KOPT-K1 (cell line): Measurements from ENCODE around the gene CDC42BPA.
"Not testable (repeated sequence)": the region's sequence is repeated elsewhere in the genome, so short reads cannot be mapped to it uniquely, and the experiment has no call there.

ENCODE experiments used
- H3K27ac ChIP-seq: fragments of 200-600 bp; sonication (generic); 2 replicates; pipeline ENCODE4 v1.5.1; 2016; ENCODE audit warnings: antibody characterized with exemption, mild to moderate bottlenecking, low read depth, low read length; ENCODE audit not compliant: poor library complexity, severe bottlenecking
- H3K36me3 ChIP-seq: fragments of 200-600 bp; sonication (generic); 2 replicates; pipeline ENCODE4 v1.5.1; 2017; ENCODE audit warnings: antibody characterized with exemption, mild to moderate bottlenecking, low read length, moderate library complexity; ENCODE audit not compliant: insufficient read depth
- H3K9me3 ChIP-seq: fragments of 200-600 bp; sonication (generic); 2 replicates; pipeline ENCODE4 v1.5.1; 2017; ENCODE audit warnings: antibody characterized with exemption, low read length, mild to moderate bottlenecking; ENCODE audit not compliant: insufficient read depth, poor library complexity, severe bottlenecking

The CDC42BPA gene

DNA sequence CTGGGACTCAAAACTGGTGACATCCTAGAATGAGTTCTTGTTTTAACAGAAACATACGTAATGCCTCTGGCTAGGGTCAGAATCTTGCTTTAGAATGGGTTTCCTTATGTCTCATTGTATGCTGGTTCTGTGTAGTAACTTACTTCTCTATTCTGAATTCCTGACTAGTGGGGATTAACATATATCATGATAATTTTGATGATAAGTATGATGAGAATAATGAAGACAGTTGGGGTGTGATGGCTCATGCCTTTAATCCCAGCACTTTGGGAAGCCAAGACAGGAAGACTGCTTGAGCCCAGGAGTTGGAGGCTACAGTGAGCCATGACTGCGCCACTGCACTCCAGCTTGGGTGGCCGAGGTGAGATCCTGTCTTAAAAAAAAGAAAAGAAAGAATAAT is 31.7 kb upstream of the CDC42BPA start:
- H3K36me3 ChIP-seq = no peaks in the 10 kb centered on the region
- H3K9me3 ChIP-seq = no peaks in the 10 kb centered on the region
- H3K27ac ChIP-seq = no peak overlapping the region

DNA sequence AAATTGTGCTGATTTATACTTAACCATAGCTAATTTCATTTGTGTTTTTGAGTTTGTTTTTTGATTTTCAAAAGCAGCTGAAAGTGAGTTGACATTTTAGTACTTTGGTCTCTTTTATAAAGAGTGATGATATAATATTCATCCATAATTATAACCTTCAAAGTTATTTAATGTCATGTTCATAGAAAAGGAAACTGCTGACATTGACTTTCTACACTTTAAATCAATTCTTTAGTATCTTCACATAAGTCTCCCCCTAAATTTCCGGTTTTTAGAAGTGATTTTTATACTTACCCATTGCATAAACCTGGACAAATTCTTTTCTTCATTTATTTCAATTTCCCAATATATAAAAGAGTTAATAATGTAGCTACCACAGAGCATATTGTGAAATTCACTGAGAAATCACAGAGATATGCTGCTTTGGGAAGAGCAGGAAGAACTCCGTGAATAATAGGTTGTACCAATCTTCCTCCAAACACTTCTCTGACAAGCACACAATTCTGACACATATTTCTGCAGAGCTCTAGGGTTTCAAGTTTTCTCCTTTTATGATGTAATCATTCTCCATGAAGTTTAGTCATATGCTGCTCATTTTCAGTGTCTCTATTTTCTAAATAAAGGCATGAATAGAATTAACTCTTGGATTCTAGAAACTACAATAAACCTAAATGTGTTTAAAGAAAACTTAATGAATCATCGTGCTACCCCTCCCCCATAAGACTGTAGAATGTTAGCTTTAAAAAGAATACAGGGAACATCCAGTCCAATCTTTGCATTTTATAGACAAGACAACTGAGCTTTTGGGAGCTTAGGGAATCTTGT is 25.6 kb upstream of the CDC42BPA start:
- Histone ChIP-seq H3K36me3 (no peaks in the 10 kb centered on the region), H3K9me3 (no peaks in the 10 kb centered on the region), H3K27ac (no peak overlapping the region)

DNA sequence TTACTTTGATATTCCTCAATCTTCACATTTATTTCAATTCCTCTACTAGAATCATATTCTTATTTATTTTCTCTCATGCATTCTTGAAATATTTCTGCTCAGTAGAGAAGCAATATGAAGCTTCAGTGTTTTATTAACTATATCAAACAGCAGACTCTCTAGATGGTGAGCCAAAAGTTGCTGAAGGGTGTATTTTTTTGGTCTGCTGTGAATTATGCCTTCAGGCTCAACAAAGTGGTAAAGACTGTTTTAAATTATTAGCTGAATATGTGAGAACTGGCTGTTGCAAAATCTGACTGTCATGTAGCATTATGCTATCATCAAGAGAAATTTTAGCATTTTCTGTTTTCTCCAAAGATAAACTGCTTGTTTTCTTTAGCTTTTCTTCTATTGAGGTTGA is 24.9 kb upstream of the CDC42BPA start:
- Histone ChIP-seq H3K27ac (no peak overlapping the region), H3K36me3 (no peaks in the 10 kb centered on the region)

DNA sequence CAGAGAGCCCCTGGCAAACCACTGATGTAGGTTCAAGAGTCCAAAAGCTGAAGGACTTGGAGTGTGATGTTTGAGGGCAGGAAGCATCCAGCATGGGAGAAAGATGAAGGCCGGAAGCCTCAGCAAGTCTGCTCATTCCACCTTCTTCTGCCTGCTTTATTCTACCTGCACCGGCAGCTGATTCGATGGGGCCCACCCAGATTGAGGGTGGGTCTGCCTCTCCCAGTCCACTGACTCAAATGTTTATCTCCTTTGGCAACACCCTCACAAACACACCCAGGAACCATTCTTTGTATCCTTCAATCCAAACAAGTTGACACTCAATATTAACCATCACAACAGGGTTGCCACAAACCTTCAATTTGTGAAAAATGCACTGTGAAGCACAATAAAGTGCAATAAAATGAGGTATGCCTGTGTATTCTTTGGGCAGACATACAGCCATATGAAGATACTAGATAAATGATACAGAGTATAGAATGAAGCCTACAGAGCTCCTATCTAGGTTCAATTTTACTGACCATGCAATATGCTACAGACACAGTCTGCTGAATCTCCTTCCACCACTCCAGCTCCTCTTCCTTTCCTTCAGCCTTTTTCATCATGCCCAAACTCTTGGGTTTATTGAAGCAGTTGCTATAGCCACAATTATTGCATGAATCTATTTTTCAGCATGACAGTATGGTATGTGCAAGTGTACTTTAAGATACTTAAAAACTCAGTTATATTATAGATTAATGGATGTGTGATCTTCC is 24.0 kb upstream of the CDC42BPA start:
- H3K36me3 ChIP-seq = no peaks in the 10 kb centered on the region
- no peak overlapping the region for H3K27ac ChIP-seq
- no peaks in the 10 kb centered on the region for H3K9me3 ChIP-seq

More for the DNA sequence above, 24.9 kb upstream of the CDC42BPA start:
- H3K9me3 ChIP-seq = no peaks in the 10 kb centered on the region

DNA sequence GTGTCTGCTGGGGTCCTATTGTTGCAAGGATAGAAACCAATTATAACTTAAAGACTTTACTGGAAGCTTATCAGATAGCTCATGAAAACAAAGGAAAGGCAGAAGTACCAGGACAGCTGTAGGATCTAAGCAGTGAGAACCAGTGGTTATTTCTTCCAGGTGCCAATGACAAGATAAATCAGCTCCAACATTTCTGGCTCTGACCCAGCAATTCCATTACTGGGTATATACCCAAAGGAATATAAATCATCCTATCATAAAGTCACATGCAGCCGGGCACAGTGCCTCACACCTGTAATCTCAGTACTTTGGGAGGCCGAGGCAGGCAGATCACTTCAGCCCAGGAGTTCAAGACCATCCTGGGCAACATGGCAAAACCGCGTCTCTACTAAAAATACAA is 17.8 kb upstream of the CDC42BPA start:
- not testable (repeated sequence) for H3K36me3 ChIP-seq, H3K9me3 ChIP-seq, H3K27ac ChIP-seq

DNA sequence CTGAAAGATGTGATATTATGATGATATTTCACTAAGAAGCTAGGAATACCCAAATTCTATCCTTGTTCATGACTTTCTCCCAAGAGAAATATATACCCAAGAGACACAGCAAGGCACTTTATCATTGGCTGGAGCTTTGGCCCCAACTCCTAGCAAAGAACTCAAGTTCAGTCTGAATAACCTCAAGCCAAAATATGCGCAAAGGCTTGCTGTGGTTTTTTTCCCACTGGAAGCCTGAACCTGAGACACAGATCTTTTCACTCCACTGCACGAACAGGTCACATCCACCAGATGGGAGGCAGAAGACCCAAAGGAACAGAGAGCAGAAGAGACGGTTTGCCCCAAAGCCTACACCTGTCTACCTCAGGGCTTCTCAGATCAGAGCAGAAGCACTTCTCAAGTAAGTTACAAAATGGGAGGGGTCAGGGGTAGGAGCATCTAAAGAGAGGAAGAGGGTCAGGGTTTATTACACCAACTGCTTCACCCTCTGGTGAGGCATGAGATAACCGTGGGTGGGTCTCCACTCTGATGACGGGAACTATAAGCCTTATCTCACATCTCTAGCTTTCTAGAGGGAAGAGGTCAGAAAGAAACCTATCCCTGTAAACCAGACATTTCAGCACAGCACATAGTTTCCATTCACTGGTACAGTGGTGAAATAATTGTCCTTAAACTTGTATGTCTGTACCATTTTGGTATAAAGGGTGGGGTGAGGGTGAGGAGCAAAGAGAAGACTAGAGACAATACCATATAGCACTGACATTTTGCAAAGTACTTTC is 17.1 kb upstream of the CDC42BPA start:
- H3K27ac ChIP-seq = no peak overlapping the region
- peaks cover 6% of the 10 kb centered on the region for H3K9me3 ChIP-seq
- H3K36me3 ChIP-seq = no peaks in the 10 kb centered on the region

DNA sequence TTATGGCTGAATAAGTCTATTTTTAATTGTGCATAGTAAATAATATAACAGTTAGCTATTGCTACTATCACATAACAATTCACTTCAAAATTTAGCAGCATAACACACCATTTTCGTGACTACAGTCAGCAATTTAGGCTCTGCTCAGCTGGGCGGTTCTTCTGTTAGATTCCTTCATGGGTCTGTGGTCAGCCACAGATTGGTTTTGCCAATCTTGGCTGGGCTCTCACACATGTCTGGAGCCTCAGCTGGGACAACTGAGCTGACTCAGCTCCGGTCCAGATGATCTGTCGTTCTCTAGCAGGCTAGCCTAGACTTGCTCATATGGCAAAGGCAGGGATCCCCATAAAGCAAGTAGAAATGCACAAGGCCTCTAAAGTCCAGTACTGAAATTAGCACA is 15.1 kb upstream of the CDC42BPA start:
- H3K36me3 ChIP-seq = no peaks in the 10 kb centered on the region
- H3K27ac ChIP-seq = no peak overlapping the region
- H3K9me3 ChIP-seq = peaks cover 6% of the 10 kb centered on the region

DNA sequence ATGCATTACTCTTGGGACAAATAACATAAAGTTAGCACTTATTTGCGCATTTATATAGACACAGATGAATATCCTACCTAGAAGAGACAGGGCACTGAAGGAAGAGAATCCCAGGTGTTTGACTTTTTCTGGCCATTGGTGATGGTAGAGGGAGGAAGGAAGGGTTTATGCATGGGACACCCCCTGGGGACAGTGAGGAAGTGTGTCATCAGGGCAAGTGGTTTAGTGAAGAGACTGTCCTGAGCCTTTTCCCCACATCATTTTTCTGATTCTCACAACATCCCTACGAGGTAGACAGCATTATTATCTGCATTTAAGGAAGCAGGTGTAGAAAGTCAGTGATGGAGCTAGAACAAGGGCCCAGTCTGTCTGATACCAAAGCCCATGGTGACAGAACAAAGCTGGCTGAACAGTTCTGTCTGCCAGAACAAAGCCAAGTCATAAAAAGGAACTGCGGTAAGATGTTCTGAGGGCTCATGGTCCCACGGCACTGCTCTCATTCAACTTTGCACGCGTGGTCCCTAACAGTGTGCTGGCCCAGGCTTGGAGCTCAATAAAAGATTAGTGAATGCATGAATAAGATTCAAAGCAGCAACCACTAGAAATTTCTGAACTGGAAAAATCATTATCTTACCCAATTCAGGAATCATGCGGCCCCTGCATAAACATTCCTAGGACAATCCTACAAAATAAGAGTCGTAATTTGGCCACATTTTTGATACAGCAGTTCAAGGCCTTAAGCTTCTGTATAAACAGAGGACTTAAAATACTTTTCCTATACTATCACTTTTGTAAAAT is 12.2 kb upstream of the CDC42BPA start:
- peaks cover 6% of the 10 kb centered on the region for H3K9me3 ChIP-seq
- H3K27ac ChIP-seq = no peak overlapping the region
- no peaks in the 10 kb centered on the region for H3K36me3 ChIP-seq

DNA sequence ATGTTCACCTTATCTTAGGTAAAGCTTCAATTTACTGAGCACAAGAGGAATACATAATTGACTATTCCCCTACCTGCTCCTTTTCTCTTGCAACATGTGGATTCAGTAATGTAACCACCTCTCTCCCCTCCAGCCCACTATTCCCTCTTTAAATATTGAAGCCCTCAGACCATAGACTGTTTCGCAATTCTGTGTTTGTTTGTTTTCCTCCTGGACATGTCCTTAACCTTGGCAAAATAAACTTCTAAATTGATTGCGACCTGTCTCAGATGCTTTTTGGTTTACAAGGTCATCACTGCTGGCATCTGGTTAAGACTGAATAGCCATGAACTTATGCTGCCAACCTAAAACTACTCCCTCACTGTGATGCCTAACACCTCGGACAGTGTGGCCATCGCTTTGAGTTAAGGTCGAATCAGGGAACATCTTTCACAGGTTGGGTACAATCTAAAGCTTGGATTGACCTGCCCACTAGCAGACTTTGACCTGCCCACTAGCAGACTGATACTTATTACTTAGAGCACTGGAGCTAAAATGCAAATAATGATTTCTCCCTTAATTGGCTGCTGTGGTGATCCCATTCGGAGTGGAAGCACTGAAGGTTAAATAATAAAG is 10.2 kb upstream of the CDC42BPA start:
- Histone ChIP-seq H3K27ac (no peak overlapping the region), H3K36me3 (no peaks in the 10 kb centered on the region), H3K9me3 (peaks cover 2% of the 10 kb centered on the region)

DNA sequence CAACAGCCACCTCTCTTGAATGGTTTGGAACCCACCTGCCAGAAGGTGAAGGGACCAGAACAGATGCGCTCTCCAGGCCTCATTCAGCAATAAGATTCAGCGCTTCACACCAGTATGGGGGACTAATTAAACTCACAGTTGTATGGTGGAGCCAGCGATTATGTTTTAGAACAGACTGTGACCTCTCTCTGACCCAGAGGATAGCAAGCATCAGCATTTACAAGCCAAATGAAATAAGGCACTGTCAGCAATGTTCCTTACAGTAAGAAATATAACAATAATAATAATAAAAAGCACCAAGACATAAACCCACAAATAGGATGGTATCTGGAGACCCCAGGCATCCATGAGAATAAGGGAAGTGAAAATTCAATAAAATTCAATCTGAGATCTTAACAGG is 6.9 kb upstream of the CDC42BPA start:
- Histone ChIP-seq H3K36me3 (no peaks in the 10 kb centered on the region), H3K9me3 (no peaks in the 10 kb centered on the region), H3K27ac (no peak overlapping the region)

DNA sequence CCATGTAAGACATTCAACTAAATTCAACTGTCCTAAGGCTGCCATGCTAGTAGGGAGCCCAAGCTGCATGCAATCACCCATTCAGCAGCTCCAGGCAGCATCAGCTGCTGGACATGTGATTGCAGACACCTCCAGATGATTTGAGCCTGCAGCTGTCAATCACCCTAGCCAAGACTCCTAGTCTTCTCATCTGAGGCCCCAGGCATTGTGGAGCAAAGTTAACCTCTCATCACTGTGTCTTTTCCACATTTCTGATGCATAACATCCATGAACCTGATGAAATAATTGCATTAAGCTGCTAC is 5.6 kb upstream of the CDC42BPA start:
- no peaks in the 10 kb centered on the region for H3K9me3 ChIP-seq
- H3K27ac ChIP-seq = no peak overlapping the region
- no peaks in the 10 kb centered on the region for H3K36me3 ChIP-seq

DNA sequence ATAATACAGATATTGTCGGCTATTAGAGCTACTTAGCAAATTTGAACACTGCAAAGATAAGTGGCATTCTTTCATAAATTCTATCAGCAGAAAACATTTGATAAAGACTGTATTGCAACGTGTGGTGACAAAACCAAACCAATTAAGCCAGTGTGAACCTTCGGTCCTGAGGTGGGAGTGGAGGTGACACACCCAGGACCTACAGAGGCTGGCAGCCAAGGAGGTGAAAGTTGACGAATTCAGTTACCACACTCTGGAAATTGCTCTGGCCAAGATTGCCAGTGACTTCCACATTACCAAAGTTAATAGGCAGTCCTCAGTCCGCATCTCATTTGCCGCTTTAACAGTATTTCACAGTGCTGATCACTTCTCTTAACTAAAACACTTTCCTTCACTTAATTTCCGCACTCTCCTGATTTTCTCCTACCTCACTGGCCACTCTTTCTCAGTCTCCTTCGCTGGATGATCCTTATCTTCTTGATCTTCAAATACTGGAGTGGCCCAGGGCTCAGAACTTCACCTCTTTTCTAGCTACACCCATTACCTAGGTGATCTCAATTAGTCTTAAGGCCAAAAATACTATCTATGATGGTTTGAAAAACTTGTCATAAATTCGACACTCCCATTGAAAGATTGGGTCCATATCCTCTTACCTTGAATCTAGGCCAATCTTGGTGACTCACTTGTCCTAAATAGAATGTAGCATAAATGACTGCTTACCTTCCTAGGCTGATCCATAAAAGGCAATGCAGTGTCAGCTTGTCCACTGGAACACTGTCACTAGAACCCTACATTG is 5.1 kb upstream of the CDC42BPA start:
- Histone ChIP-seq H3K36me3 (no peaks in the 10 kb centered on the region), H3K27ac (no peak overlapping the region), H3K9me3 (no peaks in the 10 kb centered on the region)

DNA sequence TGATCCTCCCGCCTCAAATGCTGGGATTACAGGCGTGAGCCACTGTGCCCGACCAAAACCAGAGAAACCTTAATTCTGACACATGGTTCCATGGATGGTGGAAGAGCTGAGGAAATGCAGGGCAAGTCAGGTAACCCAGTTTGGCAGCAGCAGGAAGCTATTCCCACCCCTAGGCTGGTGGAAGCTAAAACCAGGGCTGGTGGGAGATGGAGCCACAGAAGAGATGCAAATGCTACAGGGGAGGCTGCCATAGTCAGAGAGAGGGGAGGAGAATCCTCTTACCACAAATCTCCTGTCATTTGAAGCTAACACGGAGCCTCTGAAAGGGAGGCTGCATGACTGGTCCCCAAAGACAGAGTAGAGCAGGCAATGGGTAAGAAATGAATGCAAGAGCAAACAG is 4.1 kb upstream of the CDC42BPA start:
- Histone ChIP-seq H3K36me3 (no peaks in the 10 kb centered on the region), H3K27ac (no peak overlapping the region), H3K9me3 (no peaks in the 10 kb centered on the region)

DNA sequence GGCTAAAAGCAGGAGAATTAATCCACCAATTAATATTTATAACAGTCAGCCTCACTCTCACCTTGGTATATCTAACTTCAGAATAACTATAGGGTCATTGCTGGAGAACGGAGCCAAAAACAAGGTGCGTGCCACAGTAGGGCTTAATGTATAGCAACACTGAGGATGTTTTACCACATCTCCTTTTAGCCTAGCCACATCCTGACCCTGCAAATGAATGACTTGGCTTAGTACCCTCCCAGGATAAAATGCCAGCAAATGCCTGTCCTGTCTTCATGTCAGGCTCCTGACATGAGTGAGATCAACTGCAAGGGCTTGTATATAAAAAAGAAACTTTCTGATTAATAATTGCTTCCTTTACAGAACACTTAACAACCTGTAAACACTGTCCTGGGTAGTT is 2.7 kb upstream of the CDC42BPA start:
- no peak overlapping the region for H3K27ac ChIP-seq
- no peaks in the 10 kb centered on the region for H3K9me3 ChIP-seq
- H3K36me3 ChIP-seq = no peaks in the 10 kb centered on the region
